H1 (cell line): ENCODE measurements around the gene LRRFIP1. TPM values are rescaled to one million over a fixed set of nuclear protein-coding genes. Genes with fewer than 3 reads are reported as not detected.

Experiments used
- CTCF ChIA-PET: fragments of 300-600 bp; sonication (Branson Sonifier 250); formaldehyde crosslinking; loops from one replicate; lab custom pipeline; 2021; ENCODE audit not compliant: partially characterized antibody; lab: Charles Lee
- POLR2A ChIA-PET: fragments of 300-600 bp; sonication (Branson Sonifier 250); formaldehyde crosslinking; loops from one replicate; lab custom pipeline; 2021; ENCODE audit warnings: inconsistent platforms; ENCODE audit not compliant: partially characterized antibody; lab: Charles Lee
- DNase-seq, 2 experiments: peaks; one replicate each; pipeline versions ENCODE4 v3.0.0 to v3.0.0-alpha.2; 2010 to 2022; ENCODE audit warnings: low spot score in 2 of 2, low read depth in 1 of 2, mixed read lengths in 1 of 2
- FAIRE-seq: peaks from 2 replicates; lab custom pipeline; 2011; peaks lifted over from hg19 to GRCh38; lab: Jason Lieb, UNC
- H2AFZ ChIP-seq: 2 replicates; pipeline ENCODE4 v1.8.1; 2012; ENCODE audit warnings: low read length, inconsistent platforms
- H2AK5ac ChIP-seq: 2 replicates; pipeline ENCODE4 v1.6.1; 2013; ENCODE audit warnings: low read depth, low read length
- H2BK120ac ChIP-seq: replicated peaks from 2 replicates; pipeline ENCODE3; 2013; ENCODE audit warnings: low read depth, low read length, inconsistent platforms
- H2BK12ac ChIP-seq: 2 replicates; pipeline ENCODE4 v1.6.1; 2013; ENCODE audit warnings: low read depth, low read length
- H2BK15ac ChIP-seq: 2 replicates; pipeline ENCODE4 v1.6.1; 2013; ENCODE audit warnings: low read length
- H2BK20ac ChIP-seq: 2 replicates; pipeline ENCODE4 v1.6.1; 2013; ENCODE audit warnings: low read length
- H2BK5ac ChIP-seq: 2 replicates; pipeline ENCODE4 v1.6.1; 2013; ENCODE audit warnings: low read depth, low read length
- H3K14ac ChIP-seq: 2 replicates; pipeline ENCODE4 v1.6.1; 2013; ENCODE audit warnings: inconsistent platforms; ENCODE audit not compliant: insufficient read length
- H3K18ac ChIP-seq: 2 replicates; pipeline ENCODE4 v1.6.1; 2013; ENCODE audit warnings: low read length; ENCODE audit errors: extremely low read depth
- H3K23ac ChIP-seq: 2 replicates; pipeline ENCODE4 v1.6.1; 2013; ENCODE audit warnings: inconsistent platforms; ENCODE audit not compliant: insufficient read length
- H3K23me2 ChIP-seq: 2 replicates; pipeline ENCODE4 v1.6.1; 2013; ENCODE audit warnings: low read depth, low read length
- H3K27ac ChIP-seq: 2 replicates; pipeline ENCODE4 v1.6.1; 2011; ENCODE audit warnings: low read depth, low read length, inconsistent platforms
- H3K27me3 ChIP-seq, 4 experiments: replicated peaks in 1 of 4; 1 replicate in 1 of 4; 2 replicates in 3 of 4; pipeline versions ENCODE4 v1.6.1 to v1.8.1; 2011 to 2013; ENCODE audit warnings: low read length in 3 of 4, mild to moderate bottlenecking in 3 of 4, inconsistent platforms in 2 of 4, mixed read lengths in 2 of 4, moderate library complexity in 1 of 4; ENCODE audit not compliant: control insufficient read depth in 3 of 4, insufficient read depth in 3 of 4; ENCODE audit errors: extremely low read depth in 1 of 4
- H3K36me3 ChIP-seq, 4 experiments: 2 replicates each; pipeline versions ENCODE4 v1.6.1 to v1.8.1; 2011 to 2013; ENCODE audit warnings: mild to moderate bottlenecking in 4 of 4, low read length in 3 of 4, moderate library complexity in 2 of 4, control low read depth in 1 of 4, inconsistent platforms in 1 of 4; ENCODE audit not compliant: insufficient read depth in 4 of 4, control insufficient read depth in 2 of 4
- H3K4ac ChIP-seq: replicated peaks from 2 replicates; pipeline ENCODE3; 2013; ENCODE audit warnings: low read length, low read depth, mixed read lengths, inconsistent platforms; ENCODE audit not compliant: insufficient read length
- H3K4me1 ChIP-seq, 4 experiments: replicated peaks in 1 of 4; 1 replicate in 1 of 4; 2 replicates in 3 of 4; pipeline versions ENCODE4 v1.6.1 to v1.8.1; 2011 to 2013; ENCODE audit warnings: low read length in 3 of 4, inconsistent platforms in 2 of 4, mixed read lengths in 1 of 4; ENCODE audit not compliant: insufficient read depth in 4 of 4, control insufficient read depth in 3 of 4
- H3K4me2 ChIP-seq, 2 experiments: 2 replicates each; pipeline versions ENCODE4 v1.6.1 to v1.8.1; 2011 to 2013; ENCODE audit warnings: low read depth in 2 of 2, low read length in 2 of 2, control low read depth in 1 of 2, inconsistent platforms in 1 of 2, mild to moderate bottlenecking in 1 of 2; ENCODE audit not compliant: insufficient read depth in 1 of 2
- H3K4me3 ChIP-seq, 4 experiments: fragments of 200-600, 300-600 bp in 1 of 4; sonication (generic), shearing (Covaris generic), sonication (Bioruptor Twin) in 1 of 4; 2 replicates each; pipeline versions ENCODE4 v1.5.1 to v1.8.1; 2011 to 2016; ENCODE audit warnings: low read length in 4 of 4, low read depth in 3 of 4, control low read depth in 2 of 4, inconsistent platforms in 2 of 4, mild to moderate bottlenecking in 2 of 4, mixed read lengths in 1 of 4, moderate library complexity in 1 of 4; ENCODE audit not compliant: insufficient read depth in 2 of 4; ENCODE audit errors: extremely low read depth in 1 of 4
- H3K56ac ChIP-seq: replicated peaks from 2 replicates; pipeline ENCODE3; 2013; ENCODE audit warnings: low read depth, mild to moderate bottlenecking, mixed read lengths, low read length, inconsistent platforms; ENCODE audit not compliant: insufficient read length
- H3K79me1 ChIP-seq: 2 replicates; pipeline ENCODE4 v1.6.1; 2013; ENCODE audit warnings: low read depth, low read length, control low read depth
- H3K79me2 ChIP-seq, 2 experiments: 2 replicates each; pipeline versions ENCODE4 v1.6.1 to v1.8.1; 2012 to 2013; ENCODE audit warnings: low read length in 2 of 2, mild to moderate bottlenecking in 2 of 2, inconsistent platforms in 1 of 2; ENCODE audit not compliant: insufficient read depth in 2 of 2, control insufficient read depth in 1 of 2
- H3K9ac ChIP-seq, 4 experiments: replicated peaks in 1 of 4; 1 replicate in 1 of 4; 2 replicates in 3 of 4; pipeline versions ENCODE4 v1.6.1 to v1.8.1; 2011 to 2013; ENCODE audit warnings: low read depth in 3 of 4, low read length in 3 of 4, control low read depth in 2 of 4, mild to moderate bottlenecking in 2 of 4, moderate library complexity in 2 of 4, inconsistent platforms in 1 of 4; ENCODE audit errors: extremely low read depth in 1 of 4
- H3K9me3 ChIP-seq, 2 experiments: 2 replicates each; pipeline versions ENCODE4 v1.6.1 to v1.8.1; 2012 to 2013; ENCODE audit warnings: mild to moderate bottlenecking in 2 of 2, moderate library complexity in 2 of 2, control low read depth in 1 of 2, inconsistent platforms in 1 of 2, low read depth in 1 of 2, low read length in 1 of 2, mixed read lengths in 1 of 2; ENCODE audit not compliant: insufficient read depth in 2 of 2
- H4K20me1 ChIP-seq, 2 experiments: replicated peaks in 1 of 2; 2 replicates each; pipeline versions ENCODE3 to v1.8.1; 2011 to 2013; ENCODE audit warnings: inconsistent platforms in 2 of 2, low read length in 2 of 2, mild to moderate bottlenecking in 1 of 2; ENCODE audit not compliant: insufficient read depth in 2 of 2, control insufficient read depth in 1 of 2
- H4K5ac ChIP-seq: 2 replicates; pipeline ENCODE4 v1.6.1; 2013; ENCODE audit warnings: low read length, low read depth, mixed read lengths, inconsistent platforms; ENCODE audit not compliant: insufficient read length
- H4K8ac ChIP-seq: 2 replicates; pipeline ENCODE4 v1.8.0; 2013; ENCODE audit warnings: mild to moderate bottlenecking, moderate library complexity, low read length, inconsistent platforms; ENCODE audit not compliant: insufficient read depth; ENCODE audit errors: extremely low read depth
- H4K91ac ChIP-seq: replicated peaks from 2 replicates; pipeline ENCODE3; 2013; ENCODE audit warnings: low read length, mixed read lengths, inconsistent platforms; ENCODE audit not compliant: insufficient read length
- CTCF ChIP-seq, 3 experiments: IDR thresholded peaks; 1 replicate in 2 of 3; 2 replicates in 1 of 3; pipeline versions ENCODE4 v1.5.1 to v1.6.1; 2011; ENCODE audit warnings: low read length in 3 of 3, mild to moderate bottlenecking in 3 of 3, inconsistent platforms in 2 of 3, low read depth in 1 of 3, moderate library complexity in 1 of 3; ENCODE audit not compliant: insufficient read depth in 1 of 3; ENCODE audit errors: control extremely low read depth in 1 of 3
- E2F6 ChIP-seq: IDR thresholded peaks from 2 replicates; pipeline ENCODE4 v1.6.1; 2012; ENCODE audit warnings: inconsistent platforms
- NRF1 ChIP-seq: IDR thresholded peaks from 2 replicates; pipeline ENCODE4 v1.6.1; 2011; ENCODE audit warnings: mild to moderate bottlenecking, low read depth, low read length, improper control_type of control experiment
- SUZ12 ChIP-seq: fragments of 200-600 bp; sonication (generic); IDR thresholded peaks from 2 replicates; pipeline ENCODE4 v1.6.1; 2012; ENCODE audit warnings: mild to moderate bottlenecking, inconsistent platforms, low read length, moderate library complexity, mixed read lengths
- WGBS, 2 experiments: shearing (Covaris generic) in 1 of 2; methylation state at CpG; one replicate each; pipeline versions ENCODE4 v1.1.6 to v1.1.7; 2013 to 2015; ENCODE audit warnings: low lambda C conversion rate in 2 of 2, mixed read lengths in 2 of 2, inconsistent platforms in 1 of 2, low coverage in 1 of 2, missing lambda C conversion rate in 1 of 2; ENCODE audit not compliant: insufficient replicate concordance in 2 of 2, insufficient coverage in 1 of 2, insufficient read length in 1 of 2; ENCODE audit errors: extremely low coverage in 1 of 2, missing lambda C conversion rate in 1 of 2; 5-methylcytosine and 5-hydroxymethylcytosine counted together
- polyA plus RNA-seq, 7 experiments: library from polyadenylated mRNA; depleted of rRNA in 3 of 7; stranded (reverse) in 5 of 7; unstranded in 2 of 7; fragments of >200 nt in 5 of 7; fragments of 200-250 nt in 2 of 7; gene quantifications; 1 replicate in 5 of 7; 2 replicates in 1 of 7; 4 replicates in 1 of 7; pipeline versions ENCODE4 v1.2.1 to v1.2.3, GENCODE V29; 2011 to 2013; ENCODE audit warnings: missing spikeins in 2 of 7, mixed read lengths in 2 of 7
- total RNA-seq: library from RNA; stranded (reverse); fragmentation: NEBNext Ultra II Directional; extraction: Animal tissue kit (Norgen Biotek cat#: 25700); gene quantifications from 2 replicates; pipeline ENCODE4 v1.2.1, GENCODE V29; 2021
- TF ChIP-seq, protein P1 (sequence below): IDR thresholded peaks from 2 replicates; pipeline ENCODE4 v1.6.1; 2012; ENCODE audit warnings: inconsistent platforms

The LRRFIP1 gene
- total and polyA plus RNA-seq, 2 of the 8 experiments (the other 6 are each of a cell fraction or from before 2014, with no cell fraction given) = 12.1 to 75.8 TPM

GRCh38 chr2:237626813-237627440, 460 bp upstream of the LRRFIP1 start:
- Histone ChIP-seq H3K18ac (no peak overlapping the region), H4K20me1 (peaks cover 0 to 2% of the 10 kb centered on the region in 2 experiments), H3K79me1 (peaks cover 4% of the 10 kb centered on the region)
- TF ChIP-seq E2F6 (0 out of 2 replicates have a peak, but pooled peaks have one; percentile 28), NRF1 (no peak), SUZ12 (peak; percentile 50; the same call in 1 of the 2 replicates), CTCF (IDR thresholded peaks at IDR 0.05; ENCODE audit: control extremely low read depth in 1 of 3, insufficient read depth in 1 of 3, low read depth in 1 of 3, low read length in 3 of 3) (no peak)
- TF ChIP-seq, protein P1, sequence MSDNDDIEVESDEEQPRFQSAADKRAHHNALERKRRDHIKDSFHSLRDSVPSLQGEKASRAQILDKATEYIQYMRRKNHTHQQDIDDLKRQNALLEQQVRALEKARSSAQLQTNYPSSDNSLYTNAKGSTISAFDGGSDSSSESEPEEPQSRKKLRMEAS = no peak; the same call in 1 of the 2 replicates
- TF ChIP-seq, all 59 proteins: peak for 2
- ChIA-PET CTCF (interaction anchor here (0.6 to 2.1 kb wide), 6 partner anchors 12 to 116 kb away, joined by 3 to 12 read pairs (median 4); no protein-coding TSS in a partner anchor), POLR2A (interaction anchor here (1.0 to 6.7 kb wide), 9 partner anchors 12 to 64 kb away, joined by 3 to 42 read pairs (median 6); partner anchors contain the start of gene RAB17)
- 14% methylated on average over 34 of the region's 54 CpGs; no CpG with 5 or more reads in 1 of the 2 experiments for WGBS, 2 experiments
- peak overlapping the region; percentile 26; the same call in 1 of the 2 replicates for H2AFZ ChIP-seq
- H3K23ac ChIP-seq = no peak overlapping the region
- peaks cover 0 to 12% of the 10 kb centered on the region in 2 experiments; a peak in 2 of 4 replicates for H3K79me2 ChIP-seq
- H3K23me2 ChIP-seq = peaks cover 5% of the 10 kb centered on the region
- H2AK5ac ChIP-seq = no peak overlapping the region
- H3K36me3 ChIP-seq = no peaks in the 10 kb centered on the region
- peak overlapping the region; percentile 35 for H4K5ac ChIP-seq
- H3K56ac ChIP-seq = no peak overlapping the region
- H3K27ac ChIP-seq = no peak overlapping the region
- peak overlapping the region; percentile 78; the same call in 1 of the 2 replicates for H4K8ac ChIP-seq
- peaks cover 3 to 13% (median 8%) of the 10 kb centered on the region in 4 experiments; a peak in 5 of 7 replicates for H3K4me1 ChIP-seq
- peak overlapping the region; percentile 75; the same call in 1 of the 2 replicates for H2BK12ac ChIP-seq
- peak overlapping the region; percentile 76 to 87 for H3K4me2 ChIP-seq
- peak overlapping the region; percentile 47 to 75 (median 55) for H3K4me3 ChIP-seq
- no peak overlapping the region for H3K4ac ChIP-seq
- no peak overlapping the region for H2BK120ac ChIP-seq
- H3K9me3 ChIP-seq = no peaks in the 10 kb centered on the region
- FAIRE-seq (no peak), DNase-seq (peak in 1 of 2 experiments; percentile 64)
- H3K9ac ChIP-seq = peak overlapping the region in 2 of 4 experiments; percentile 21 to 49; a peak in 2 of 7 replicates
- no peak overlapping the region for H3K14ac ChIP-seq
- peak overlapping the region; percentile 92; the same call in 1 of the 2 replicates for H2BK15ac ChIP-seq
- no peak overlapping the region; the same call in 1 of the 2 replicates for H2BK5ac ChIP-seq
- peaks cover 0 to 31% (median 24%) of the 10 kb centered on the region in 4 experiments; a peak in 6 of 7 replicates for H3K27me3 ChIP-seq
- peak overlapping the region; percentile 26 for H4K91ac ChIP-seq
- H2BK20ac ChIP-seq = no peak overlapping the region
